HG02759 (cell line): Measurements from ENCODE around the gene NEK6.

Experiments
- ATAC-seq: cut with Tn5 transposase; IDR thresholded peaks from one replicate; pipeline ENCODE4 v1.9.1; 2021; ENCODE audit warnings: mild to moderate bottlenecking, moderate library complexity; ENCODE audit not compliant: unreplicated experiment

Gene NEK6

GRCh38 chr9:124366476-124367220 is 108.9 kb downstream of the NEK6 start:
- no peak for ATAC-seq

- no peak for ATAC-seq
Observed at GRCh38 chr9:124368692-124369091, 110.9 kb downstream of the NEK6 start.

GRCh38 chr9:124369231-124369797 is 111.6 kb downstream of the NEK6 start:
- no peak for ATAC-seq

GRCh38 chr9:124370896-124371582 is 113.3 kb downstream of the NEK6 start:
- ATAC-seq, result no peak

GRCh38 chr9:124372038-124372437 is 114.3 kb downstream of the NEK6 start:
- ATAC-seq, result no peak

GRCh38 chr9:124373386-124373785 is 115.6 kb downstream of the NEK6 start:
- ATAC-seq, result no peak

GRCh38 chr9:124373851-124374250 is 116.1 kb downstream of the NEK6 start:
- no peak for ATAC-seq

GRCh38 chr9:124375726-124376125 is 118.0 kb downstream of the NEK6 start:
- no peak for ATAC-seq

GRCh38 chr9:124376329-124376728 is 118.6 kb downstream of the NEK6 start:
- no peak for ATAC-seq

- ATAC-seq, result no peak
Observed at GRCh38 chr9:124377551-124378406, 120.0 kb downstream of the NEK6 start.

GRCh38 chr9:124381170-124381945 is 123.6 kb downstream of the NEK6 start:
- ATAC-seq, result no peak

GRCh38 chr9:124384210-124384609 is 126.5 kb downstream of the NEK6 start:
- ATAC-seq, result no peak

GRCh38 chr9:124384846-124385245 is 127.1 kb downstream of the NEK6 start:
- no peak for ATAC-seq

GRCh38 chr9:124385623-124386022 is 127.9 kb downstream of the NEK6 start:
- no peak for ATAC-seq

- no peak for ATAC-seq
Observed at GRCh38 chr9:124386201-124386600, 128.5 kb downstream of the NEK6 start.

- no peak for ATAC-seq
Observed at GRCh38 chr9:124388275-124389048, 130.7 kb downstream of the NEK6 start.

- no peak for ATAC-seq
Observed at GRCh38 chr9:124389146-124389939, 131.6 kb downstream of the NEK6 start.

GRCh38 chr9:124390794-124391658 is 133.3 kb downstream of the NEK6 start:
- ATAC-seq, result no peak
